Measurements from ENCODE around the gene IL31. TPM values are rescaled to one million over a fixed set of nuclear protein-coding genes. Genes with fewer than 3 reads are reported as not detected.

Gene IL31
- total and polyA plus RNA-seq, 2 of the 4 experiments (the other 2 are of a cell fraction): not detected

DNA sequence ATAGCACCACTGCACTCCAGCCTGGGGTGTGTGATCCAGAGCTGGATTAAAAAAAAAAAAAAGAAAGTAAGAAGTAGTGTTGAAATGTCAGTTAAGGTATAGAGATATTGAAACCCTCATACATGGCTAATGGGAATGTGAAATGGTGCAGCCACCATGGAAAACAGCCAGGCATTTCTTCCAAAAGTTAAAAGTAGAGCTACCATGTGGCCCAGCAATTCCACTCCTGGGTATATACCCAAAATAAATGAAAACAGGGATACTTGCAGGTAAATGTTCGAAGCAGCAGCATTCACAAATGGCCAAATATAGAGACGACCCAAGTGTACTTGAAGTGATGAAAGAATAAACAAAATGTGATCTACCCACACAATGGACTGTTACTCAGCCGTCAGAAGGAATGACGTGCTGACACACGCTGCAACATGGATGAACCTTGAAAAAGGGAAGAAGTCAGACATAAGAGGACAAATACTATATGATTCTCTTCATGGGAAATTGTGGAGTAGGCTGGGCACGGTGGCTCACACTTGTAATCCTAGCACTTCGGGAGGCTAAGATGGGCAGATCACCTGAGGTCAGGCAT is 15.2 kb downstream of the IL31 start:
- Histone ChIP-seq H3K4me3 (ENCODE audit: insufficient read depth, low read depth, low read length) (no peak overlapping the region), H4K91ac (ENCODE audit: insufficient read depth, low read depth, low read length) (no peak overlapping the region), H2BK15ac (ENCODE audit: low read depth, low read length) (no peak overlapping the region), H4K8ac (ENCODE audit: low read depth in 2 of 2, low read length in 2 of 2) (no peak overlapping the region), H3K36me3 (ENCODE audit: control insufficient read depth, insufficient read depth, low read length) (no peaks in the 10 kb centered on the region), H3K4me1 (ENCODE audit: control insufficient read depth, insufficient read depth, low read length) (no peaks in the 10 kb centered on the region), H3K56ac (ENCODE audit: extremely low read depth, insufficient read depth, low read length) (no peak overlapping the region), H3K4ac (ENCODE audit: low read depth, low read length) (no peak overlapping the region), H2BK120ac (ENCODE audit: low read depth, low read length) (no peak overlapping the region), H3K9me3 (ENCODE audit: control insufficient read depth, insufficient read depth, low read length) (no peaks in the 10 kb centered on the region), H3K27ac (ENCODE audit: insufficient read depth, low read length) (no peak overlapping the region), H3K9me1 (ENCODE audit: insufficient read depth, low read length) (no peaks in the 10 kb centered on the region), H3K9ac (ENCODE audit: low read depth, low read length) (no peak overlapping the region), H3K18ac (ENCODE audit: low read depth, low read length) (no peak overlapping the region), H4K5ac (ENCODE audit: low read depth, low read length) (no peak overlapping the region), H2AK5ac (ENCODE audit: low read depth, low read length) (no peak overlapping the region), H2AK9ac (replicated peaks; ENCODE audit: low read depth, low read length, poor library complexity) (no peak overlapping the region), H3K27me3 (ENCODE audit: control insufficient read depth, insufficient read depth, low read length) (peaks cover 11% of the 10 kb centered on the region), H3K79me1 (ENCODE audit: low read depth in 1 of 2, low read length in 2 of 2) (no peaks in the 10 kb centered on the region), H2BK20ac (ENCODE audit: low read depth, low read length) (no peak overlapping the region), H3K23ac (ENCODE audit: low read depth, low read length) (no peak overlapping the region), H3K14ac (replicated peaks; ENCODE audit: low read depth, low read length) (no peak overlapping the region), H4K20me1 (ENCODE audit: insufficient read depth, low read length) (no peaks in the 10 kb centered on the region), H2BK5ac (ENCODE audit: low read depth, low read length, poor library complexity, severe bottlenecking) (no peak overlapping the region), H2AFZ (replicated peaks; ENCODE audit: low read length, poor library complexity) (no peak overlapping the region), H3K4me2 (ENCODE audit: low read depth, low read length) (no peak overlapping the region)
- TF ChIP-seq NFE2L2 (IDR thresholded peaks at IDR 0.05; ENCODE audit: low read depth, low read length) (no peak), POLR2A (IDR thresholded peaks at IDR 0.05; ENCODE audit: low read depth, low read length) (no peak), FOS (IDR thresholded peaks at IDR 0.05; ENCODE audit: low read depth, low read length) (no peak), CEBPB (IDR thresholded peaks at IDR 0.05; ENCODE audit: low read depth, low read length) (no peak), SMC3 (IDR thresholded peaks at IDR 0.05; ENCODE audit: low read depth, low read length) (no peak), MAFK (IDR thresholded peaks at IDR 0.05; ENCODE audit: low read depth, low read length) (no peak), CTCF (conservative IDR thresholded peaks at IDR 0.05; ENCODE audit: low read depth, low read length) (no peak), CHD1 (IDR thresholded peaks at IDR 0.05; ENCODE audit: low read depth, low read length) (no peak), ELK1 (IDR thresholded peaks at IDR 0.05; ENCODE audit: borderline replicate concordance, low read depth, low read length) (no peak)
- TF ChIP-seq, protein P1, sequence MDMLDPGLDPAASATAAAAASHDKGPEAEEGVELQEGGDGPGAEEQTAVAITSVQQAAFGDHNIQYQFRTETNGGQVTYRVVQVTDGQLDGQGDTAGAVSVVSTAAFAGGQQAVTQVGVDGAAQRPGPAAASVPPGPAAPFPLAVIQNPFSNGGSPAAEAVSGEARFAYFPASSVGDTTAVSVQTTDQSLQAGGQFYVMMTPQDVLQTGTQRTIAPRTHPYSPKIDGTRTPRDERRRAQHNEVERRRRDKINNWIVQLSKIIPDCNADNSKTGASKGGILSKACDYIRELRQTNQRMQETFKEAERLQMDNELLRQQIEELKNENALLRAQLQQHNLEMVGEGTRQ (IDR thresholded peaks at IDR 0.05; ENCODE audit: low read depth, low read length): no peak
- ATAC-seq (ENCODE audit: low read depth) (no peak), DNase-seq (no peak)
- dilution Hi-C loops (cut with HindIII; ENCODE audit: low sequenced_read_pairs, unreplicated experiment): no loop called here
- in situ Hi-C loops (cut with MboI; ENCODE audit: low sequenced_read_pairs): no loop called here
- no TSS peak for BruUV-seq (replicated peaks)
- 100% methylated on average over 2 of the region's 7 CpGs; no CpG with 5 or more reads in 1 of the 2 experiments for WGBS, 2 experiments (ENCODE audit: extremely low coverage in 2 of 2, insufficient read length in 1 of 2)
- ChIA-PET CTCF (no interaction called here), POLR2A (ENCODE audit: unreplicated experiment) (no interaction called here)
- intact Hi-C loops (cut with micrococcal nuclease): no loop called here

Data from IMR-90 (cell line).